DMS53 treated with DMSO at 0.1 percent for 48 hours (cell line): ENCODE results near the gene NAXD.
"Not testable (repeated sequence)": the region's sequence is repeated elsewhere in the genome, so short reads cannot be mapped to it uniquely, and the experiment has no call there.

ENCODE experiments used
- DNase-seq: peaks from one replicate; lab custom pipeline; 2025; ENCODE audit not compliant: unreplicated experiment; lab: John Stamatoyannopoulos, UW

NAXD gene

DNA sequence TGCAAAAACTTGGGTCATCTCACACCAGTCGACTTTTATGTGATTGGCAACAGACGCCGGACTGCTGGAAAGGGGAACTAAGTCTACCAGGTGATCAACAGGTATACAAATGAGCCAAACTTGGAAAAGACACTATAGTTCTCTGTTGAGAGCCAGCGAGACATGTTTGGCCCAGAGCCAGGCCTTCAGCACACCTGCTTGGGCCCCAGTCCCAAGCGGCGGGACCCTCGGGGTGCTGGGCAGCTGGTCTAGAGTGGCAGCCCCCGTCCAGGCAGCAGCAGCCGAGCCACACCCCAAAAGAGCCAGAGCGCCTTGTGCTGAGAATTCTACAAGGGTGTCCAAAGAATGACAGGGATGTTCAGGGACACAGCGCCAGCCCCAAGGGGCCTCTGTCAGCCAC is 28.0 kb downstream of the NAXD start:
- no peak for DNase-seq

- no peak for DNase-seq
Measured at GRCh38 chr13:110643768-110644421, 28.6 kb downstream of the NAXD start.

DNA sequence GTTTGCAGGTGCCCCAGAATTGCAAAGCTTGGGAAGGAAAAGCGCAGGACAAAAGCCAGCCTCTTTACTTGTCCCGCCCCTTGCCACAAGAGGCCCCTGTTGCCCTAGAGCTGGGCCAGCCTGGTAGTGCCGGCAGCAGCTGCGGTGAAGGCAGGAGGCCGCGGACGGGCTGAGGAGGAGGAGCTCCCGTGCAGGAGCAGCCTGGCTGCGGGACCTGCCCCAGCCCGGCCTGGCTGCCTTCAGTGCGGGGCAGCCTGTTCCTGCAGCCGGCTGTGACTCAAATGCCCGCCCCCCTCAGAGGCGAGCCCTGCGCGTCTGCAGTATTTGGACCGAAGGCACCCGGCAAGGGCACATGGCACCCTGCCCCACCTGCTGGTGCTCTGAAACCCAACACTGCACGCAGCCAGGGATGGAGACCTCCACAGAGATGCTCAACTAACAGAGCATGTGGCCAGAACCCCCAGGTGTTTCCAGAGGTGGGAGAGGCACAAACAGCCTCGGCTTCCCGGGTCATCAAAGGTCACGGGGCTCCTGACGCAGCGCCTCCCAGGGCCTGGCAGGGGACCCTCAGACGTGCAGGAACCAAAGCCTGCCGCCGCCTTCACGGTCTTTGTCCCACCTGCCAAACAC is 29.7 kb downstream of the NAXD start:
- DNase-seq, result peak; percentile 41

GRCh38 chr13:110645750-110646149 is 30.4 kb downstream of the NAXD start:
- no peak for DNase-seq

GRCh38 chr13:110646442-110647364 is 31.4 kb downstream of the NAXD start:
- DNase-seq, result no peak

- DNase-seq, result no peak
Measured at GRCh38 chr13:110647365-110647737, 32.0 kb downstream of the NAXD start.

- DNase-seq, result no peak
Measured at GRCh38 chr13:110648146-110648819, 32.9 kb downstream of the NAXD start.

GRCh38 chr13:110648848-110649421 is 33.6 kb downstream of the NAXD start:
- DNase-seq, result no peak

GRCh38 chr13:110649551-110649950 is 34.2 kb downstream of the NAXD start:
- DNase-seq, result no peak

GRCh38 chr13:110650436-110650835 is 35.1 kb downstream of the NAXD start:
- no peak for DNase-seq

GRCh38 chr13:110651271-110651670 is 35.9 kb downstream of the NAXD start:
- no peak for DNase-seq

GRCh38 chr13:110651726-110652230 is 36.4 kb downstream of the NAXD start:
- no peak for DNase-seq

- DNase-seq, result no peak
Measured at GRCh38 chr13:110652231-110652730, 36.9 kb downstream of the NAXD start.

DNA sequence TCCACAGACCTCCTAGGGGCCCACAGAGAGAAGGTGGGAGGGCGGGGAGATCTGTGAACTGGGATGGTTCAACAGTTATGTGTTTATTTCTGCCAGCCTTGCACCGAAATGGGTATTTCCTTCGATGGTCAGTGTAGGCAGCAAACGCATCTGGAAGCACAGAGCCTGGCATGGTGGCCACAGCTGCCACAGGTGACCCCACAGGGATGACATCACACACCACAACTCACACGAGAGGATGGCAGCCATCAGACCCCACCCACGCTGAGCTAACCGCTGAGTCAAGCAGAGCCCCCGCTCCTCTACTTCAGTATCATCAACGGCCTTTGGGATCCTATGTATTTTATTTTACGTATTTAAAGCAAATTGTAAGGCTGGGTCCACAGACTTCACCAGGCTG is 37.4 kb downstream of the NAXD start:
- no peak for DNase-seq

- DNase-seq, result no peak
Measured at GRCh38 chr13:110653271-110653670, 37.9 kb downstream of the NAXD start.

- DNase-seq, result no peak
Measured at GRCh38 chr13:110653851-110654250, 38.5 kb downstream of the NAXD start.

- DNase-seq, result no peak
Measured at GRCh38 chr13:110657196-110657595, 41.9 kb downstream of the NAXD start.

GRCh38 chr13:110658218-110658911 is 43.0 kb downstream of the NAXD start:
- DNase-seq, result not testable (repeated sequence)

GRCh38 chr13:110661256-110661655 is 45.9 kb downstream of the NAXD start:
- DNase-seq, result no peak

GRCh38 chr13:110662091-110662490 is 46.7 kb downstream of the NAXD start:
- DNase-seq, result no peak
